ENCODE data around the gene FMN1.

FMN1 gene

GRCh38 chr15:33119273-33119672 lies 75.2 kb downstream of the FMN1 start:
- no peaks in the 10 kb centered on the region for H3K36me3 ChIP-seq (ENCODE audit: control insufficient read depth, insufficient read depth, low read length)
- no peaks in the 10 kb centered on the region for H3K4me1 ChIP-seq (ENCODE audit: control insufficient read depth, insufficient read depth, low read length)
- H3K27me3 ChIP-seq (ENCODE audit: control insufficient read depth, insufficient read depth, low read length): no peaks in the 10 kb centered on the region
- H3K9ac ChIP-seq (ENCODE audit: low read depth, low read length): no peak overlapping the region
- H3K27ac ChIP-seq (ENCODE audit: low read depth, low read length): no peak overlapping the region
- H3K9me3 ChIP-seq (ENCODE audit: control insufficient read depth, insufficient read depth, low read length): no peaks in the 10 kb centered on the region
- H3K4me3 ChIP-seq (ENCODE audit: low read depth, low read length): no peak overlapping the region

- no peaks in the 10 kb centered on the region for H3K27me3 ChIP-seq (ENCODE audit: control insufficient read depth, insufficient read depth, low read length)
- no peaks in the 10 kb centered on the region for H3K9me3 ChIP-seq (ENCODE audit: control insufficient read depth, insufficient read depth, low read length)
- H3K27ac ChIP-seq (ENCODE audit: low read depth, low read length): no peak overlapping the region
- H3K4me3 ChIP-seq (ENCODE audit: low read depth, low read length): no peak overlapping the region
- no peak overlapping the region for H3K9ac ChIP-seq (ENCODE audit: low read depth, low read length)
- H3K36me3 ChIP-seq (ENCODE audit: control insufficient read depth, insufficient read depth, low read length): no peaks in the 10 kb centered on the region
- peaks cover 5% of the 10 kb centered on the region for H3K4me1 ChIP-seq (ENCODE audit: control insufficient read depth, insufficient read depth, low read length)
Measured at GRCh38 chr15:33116198-33116597, 78.3 kb downstream of the FMN1 start.

- no peaks in the 10 kb centered on the region for H3K36me3 ChIP-seq (ENCODE audit: control insufficient read depth, insufficient read depth, low read length)
- no peak overlapping the region for H3K4me3 ChIP-seq (ENCODE audit: low read depth, low read length)
- H3K9ac ChIP-seq (ENCODE audit: low read depth, low read length): no peak overlapping the region
- H3K9me3 ChIP-seq (ENCODE audit: control insufficient read depth, insufficient read depth, low read length): no peaks in the 10 kb centered on the region
- H3K4me1 ChIP-seq (ENCODE audit: control insufficient read depth, insufficient read depth, low read length): peaks cover 14% of the 10 kb centered on the region
- no peak overlapping the region for H3K27ac ChIP-seq (ENCODE audit: low read depth, low read length)
- no peaks in the 10 kb centered on the region for H3K27me3 ChIP-seq (ENCODE audit: control insufficient read depth, insufficient read depth, low read length)
Measured at GRCh38 chr15:33115191-33115861, 79.2 kb downstream of the FMN1 start.

- Histone ChIP-seq H3K27ac (ENCODE audit: low read depth, low read length) (no peak overlapping the region), H3K4me3 (ENCODE audit: low read depth, low read length) (no peak overlapping the region), H3K9ac (ENCODE audit: low read depth, low read length) (no peak overlapping the region), H3K9me3 (ENCODE audit: control insufficient read depth, insufficient read depth, low read length) (no peaks in the 10 kb centered on the region), H3K4me1 (ENCODE audit: control insufficient read depth, insufficient read depth, low read length) (peaks cover 16% of the 10 kb centered on the region), H3K36me3 (ENCODE audit: control insufficient read depth, insufficient read depth, low read length) (no peaks in the 10 kb centered on the region), H3K27me3 (ENCODE audit: control insufficient read depth, insufficient read depth, low read length) (no peaks in the 10 kb centered on the region)
Measured at GRCh38 chr15:33114374-33114717, 80.2 kb downstream of the FMN1 start.

- peaks cover 16% of the 10 kb centered on the region for H3K4me1 ChIP-seq (ENCODE audit: control insufficient read depth, insufficient read depth, low read length)
- H3K9me3 ChIP-seq (ENCODE audit: control insufficient read depth, insufficient read depth, low read length): no peaks in the 10 kb centered on the region
- H3K9ac ChIP-seq (ENCODE audit: low read depth, low read length): no peak overlapping the region
- no peak overlapping the region for H3K4me3 ChIP-seq (ENCODE audit: low read depth, low read length)
- no peak overlapping the region for H3K27ac ChIP-seq (ENCODE audit: low read depth, low read length)
- no peaks in the 10 kb centered on the region for H3K27me3 ChIP-seq (ENCODE audit: control insufficient read depth, insufficient read depth, low read length)
- no peaks in the 10 kb centered on the region for H3K36me3 ChIP-seq (ENCODE audit: control insufficient read depth, insufficient read depth, low read length)
Measured at GRCh38 chr15:33113666-33114373, 80.7 kb downstream of the FMN1 start.

GRCh38 chr15:33112541-33113105 lies 81.9 kb downstream of the FMN1 start:
- Histone ChIP-seq H3K9ac (ENCODE audit: low read depth, low read length) (no peak overlapping the region), H3K36me3 (ENCODE audit: control insufficient read depth, insufficient read depth, low read length) (no peaks in the 10 kb centered on the region), H3K27ac (ENCODE audit: low read depth, low read length) (no peak overlapping the region), H3K4me3 (ENCODE audit: low read depth, low read length) (no peak overlapping the region), H3K9me3 (ENCODE audit: control insufficient read depth, insufficient read depth, low read length) (no peaks in the 10 kb centered on the region), H3K27me3 (ENCODE audit: control insufficient read depth, insufficient read depth, low read length) (no peaks in the 10 kb centered on the region), H3K4me1 (ENCODE audit: control insufficient read depth, insufficient read depth, low read length) (peaks cover 16% of the 10 kb centered on the region)

GRCh38 chr15:33111041-33111451 lies 83.5 kb downstream of the FMN1 start:
- Histone ChIP-seq H3K27me3 (ENCODE audit: control insufficient read depth, insufficient read depth, low read length) (no peaks in the 10 kb centered on the region), H3K36me3 (ENCODE audit: control insufficient read depth, insufficient read depth, low read length) (no peaks in the 10 kb centered on the region), H3K4me3 (ENCODE audit: low read depth, low read length) (no peak overlapping the region), H3K4me1 (ENCODE audit: control insufficient read depth, insufficient read depth, low read length) (peaks cover 16% of the 10 kb centered on the region), H3K27ac (ENCODE audit: low read depth, low read length) (peak overlapping the region; percentile 4), H3K9me3 (ENCODE audit: control insufficient read depth, insufficient read depth, low read length) (no peaks in the 10 kb centered on the region), H3K9ac (ENCODE audit: low read depth, low read length) (no peak overlapping the region)

- Histone ChIP-seq H3K4me3 (ENCODE audit: low read depth, low read length) (no peak overlapping the region), H3K27ac (ENCODE audit: low read depth, low read length) (no peak overlapping the region), H3K36me3 (ENCODE audit: control insufficient read depth, insufficient read depth, low read length) (no peaks in the 10 kb centered on the region), H3K9ac (ENCODE audit: low read depth, low read length) (no peak overlapping the region), H3K27me3 (ENCODE audit: control insufficient read depth, insufficient read depth, low read length) (no peaks in the 10 kb centered on the region), H3K4me1 (ENCODE audit: control insufficient read depth, insufficient read depth, low read length) (peaks cover 16% of the 10 kb centered on the region), H3K9me3 (ENCODE audit: control insufficient read depth, insufficient read depth, low read length) (no peaks in the 10 kb centered on the region)
Measured at GRCh38 chr15:33109345-33109744, 85.2 kb downstream of the FMN1 start.

- Histone ChIP-seq H3K9me3 (ENCODE audit: control insufficient read depth, insufficient read depth, low read length) (no peaks in the 10 kb centered on the region), H3K27ac (ENCODE audit: low read depth, low read length) (no peak overlapping the region), H3K36me3 (ENCODE audit: control insufficient read depth, insufficient read depth, low read length) (no peaks in the 10 kb centered on the region), H3K4me1 (ENCODE audit: control insufficient read depth, insufficient read depth, low read length) (peaks cover 16% of the 10 kb centered on the region), H3K4me3 (ENCODE audit: low read depth, low read length) (no peak overlapping the region), H3K9ac (ENCODE audit: low read depth, low read length) (no peak overlapping the region), H3K27me3 (ENCODE audit: control insufficient read depth, insufficient read depth, low read length) (no peaks in the 10 kb centered on the region)
Measured at GRCh38 chr15:33108518-33108917, 86.0 kb downstream of the FMN1 start.

GRCh38 chr15:33107950-33108349 lies 86.6 kb downstream of the FMN1 start:
- Histone ChIP-seq H3K27me3 (ENCODE audit: control insufficient read depth, insufficient read depth, low read length) (no peaks in the 10 kb centered on the region), H3K9me3 (ENCODE audit: control insufficient read depth, insufficient read depth, low read length) (no peaks in the 10 kb centered on the region), H3K27ac (ENCODE audit: low read depth, low read length) (no peak overlapping the region), H3K36me3 (ENCODE audit: control insufficient read depth, insufficient read depth, low read length) (no peaks in the 10 kb centered on the region), H3K4me3 (ENCODE audit: low read depth, low read length) (no peak overlapping the region), H3K4me1 (ENCODE audit: control insufficient read depth, insufficient read depth, low read length) (peaks cover 16% of the 10 kb centered on the region), H3K9ac (ENCODE audit: low read depth, low read length) (no peak overlapping the region)

- Histone ChIP-seq H3K27ac (ENCODE audit: low read depth, low read length) (no peak overlapping the region), H3K4me1 (ENCODE audit: control insufficient read depth, insufficient read depth, low read length) (no peaks in the 10 kb centered on the region; the same call in 1 of the 2 replicates), H3K4me3 (ENCODE audit: low read depth, low read length) (no peak overlapping the region)
Measured at GRCh38 chr15:33104212-33104611, 90.3 kb downstream of the FMN1 start.

More at GRCh38 chr15:33104212-33104611, 90.3 kb downstream of the FMN1 start:
- H3K36me3 ChIP-seq (ENCODE audit: control insufficient read depth, insufficient read depth, low read length): no peaks in the 10 kb centered on the region
- no peaks in the 10 kb centered on the region for H3K27me3 ChIP-seq (ENCODE audit: control insufficient read depth, insufficient read depth, low read length)
- H3K9ac ChIP-seq (ENCODE audit: low read depth, low read length): no peak overlapping the region
- H3K9me3 ChIP-seq (ENCODE audit: control insufficient read depth, insufficient read depth, low read length): no peaks in the 10 kb centered on the region

Data from HUES48 (cell line).